ENCODE measurements around the gene CALR. TPM values are rescaled to one million over a fixed set of nuclear protein-coding genes. Genes with fewer than 3 reads are reported as not detected.

CALR gene
- total RNA-seq, 1 experiment from 2014 or later: 606 TPM

DNA sequence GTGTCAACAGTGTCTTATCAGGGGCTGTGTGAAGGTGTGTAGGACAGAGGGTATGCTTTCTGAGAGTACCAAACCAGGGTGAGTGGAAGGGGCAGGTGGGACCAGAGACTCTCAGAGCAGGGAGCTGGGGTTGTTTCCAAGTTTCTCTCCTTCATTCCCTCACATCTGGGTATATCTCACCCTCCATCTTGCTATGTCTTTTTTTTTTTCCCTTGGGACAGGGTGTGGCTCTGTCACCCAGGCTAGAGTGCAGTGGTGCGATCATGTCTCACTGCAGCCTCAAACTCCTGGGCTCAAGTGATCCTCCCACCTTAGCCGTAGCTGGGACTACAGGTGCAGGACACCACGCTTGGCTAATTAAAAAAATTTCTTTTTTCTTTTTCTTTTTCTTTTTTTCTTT is 41.6 kb downstream of the CALR start:
- Histone ChIP-seq H4K20me1 (ENCODE audit: insufficient read depth) (no peaks in the 10 kb centered on the region), H3K27ac (no peak overlapping the region), H3K9me3 (ENCODE audit: insufficient read depth, low read depth) (no peaks in the 10 kb centered on the region), H3K4me2 (no peak overlapping the region), H3F3A (ENCODE audit: insufficient read depth, low read depth) (peaks cover 15% of the 10 kb centered on the region; the same call in 1 of the 2 replicates), H3K4me1 (replicated peaks; ENCODE audit: insufficient read depth) (peaks cover 10% of the 10 kb centered on the region), H3K9me2 (ENCODE audit: insufficient read depth) (no peaks in the 10 kb centered on the region), H3K27me3 (ENCODE audit: insufficient read depth, low read depth) (peaks cover 19% of the 10 kb centered on the region), H3K4me3 (no peak overlapping the region), H3K36me3 (ENCODE audit: low read depth) (no peaks in the 10 kb centered on the region), H3K79me2 (ENCODE audit: low read depth) (no peaks in the 10 kb centered on the region), H2AFZ (no peak overlapping the region)
- TF ChIP-seq, protein P1, sequence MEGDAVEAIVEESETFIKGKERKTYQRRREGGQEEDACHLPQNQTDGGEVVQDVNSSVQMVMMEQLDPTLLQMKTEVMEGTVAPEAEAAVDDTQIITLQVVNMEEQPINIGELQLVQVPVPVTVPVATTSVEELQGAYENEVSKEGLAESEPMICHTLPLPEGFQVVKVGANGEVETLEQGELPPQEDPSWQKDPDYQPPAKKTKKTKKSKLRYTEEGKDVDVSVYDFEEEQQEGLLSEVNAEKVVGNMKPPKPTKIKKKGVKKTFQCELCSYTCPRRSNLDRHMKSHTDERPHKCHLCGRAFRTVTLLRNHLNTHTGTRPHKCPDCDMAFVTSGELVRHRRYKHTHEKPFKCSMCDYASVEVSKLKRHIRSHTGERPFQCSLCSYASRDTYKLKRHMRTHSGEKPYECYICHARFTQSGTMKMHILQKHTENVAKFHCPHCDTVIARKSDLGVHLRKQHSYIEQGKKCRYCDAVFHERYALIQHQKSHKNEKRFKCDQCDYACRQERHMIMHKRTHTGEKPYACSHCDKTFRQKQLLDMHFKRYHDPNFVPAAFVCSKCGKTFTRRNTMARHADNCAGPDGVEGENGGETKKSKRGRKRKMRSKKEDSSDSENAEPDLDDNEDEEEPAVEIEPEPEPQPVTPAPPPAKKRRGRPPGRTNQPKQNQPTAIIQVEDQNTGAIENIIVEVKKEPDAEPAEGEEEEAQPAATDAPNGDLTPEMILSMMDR (conservative IDR thresholded peaks at IDR 0.05): no peak
- TF ChIP-seq EZH2 (IDR thresholded peaks at IDR 0.05; ENCODE audit: low read depth): no peak
- intact Hi-C loops (cut with micrococcal nuclease; ENCODE audit: unreplicated experiment): loop anchor here (5.0 kb wide), 2 partner anchors 297 to 452 kb away; no protein-coding TSS in a partner anchor
- CTCF ChIA-PET: no interaction called here
- no peak for DNase-seq
- POLR2A ChIA-PET (ENCODE audit: unreplicated experiment): interaction anchor here (0.6 kb wide), 1 partner anchor 283 kb away, joined by 10 read pairs; no protein-coding TSS in a partner anchor
- BruUV-seq (replicated peaks): no TSS peak

DNA sequence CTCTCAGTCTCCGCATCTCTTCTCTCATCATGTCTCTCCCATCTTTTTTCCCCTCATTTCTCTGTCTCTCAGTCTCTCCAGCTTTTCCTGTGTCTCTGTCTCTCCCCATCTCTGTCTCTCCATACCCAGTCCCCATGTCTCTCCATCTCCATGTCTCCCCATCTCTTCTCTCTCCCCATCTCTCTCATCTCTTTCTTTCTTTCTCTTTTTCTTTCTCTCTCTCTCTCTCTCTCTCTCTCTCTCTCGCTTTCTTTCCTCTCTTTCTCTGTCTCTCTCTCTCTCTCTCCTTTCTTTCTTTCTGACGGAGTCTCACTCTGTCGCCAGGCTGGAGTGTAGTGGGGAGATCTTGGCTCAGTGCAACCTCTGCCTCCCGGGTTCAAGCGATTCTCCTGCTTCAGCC is 44.2 kb downstream of the CALR start:
- H4K20me1 ChIP-seq (ENCODE audit: insufficient read depth): no peaks in the 10 kb centered on the region
- intact Hi-C loops (cut with micrococcal nuclease; ENCODE audit: unreplicated experiment): loop anchor here (1.0 kb wide), 1 partner anchor 79 kb away; no protein-coding TSS in a partner anchor
- H3K79me2 ChIP-seq (ENCODE audit: low read depth): no peaks in the 10 kb centered on the region
- no peak overlapping the region for H3K4me3 ChIP-seq
- H3K36me3 ChIP-seq (ENCODE audit: low read depth): no peaks in the 10 kb centered on the region
- H3K9me2 ChIP-seq (ENCODE audit: insufficient read depth): no peaks in the 10 kb centered on the region
- CTCF ChIA-PET: interaction anchor here (0.7 kb wide), 1 partner anchor 74 kb away, joined by 5 read pairs; no protein-coding TSS in a partner anchor
- H3K27me3 ChIP-seq (ENCODE audit: insufficient read depth, low read depth): peaks cover 19% of the 10 kb centered on the region
- POLR2A ChIA-PET (ENCODE audit: unreplicated experiment): no interaction called here
- H3K27ac ChIP-seq: no peak overlapping the region
- H3K9me3 ChIP-seq (ENCODE audit: insufficient read depth, low read depth): no peaks in the 10 kb centered on the region
- BruUV-seq (replicated peaks): no TSS peak
- no peak overlapping the region for H2AFZ ChIP-seq
- peaks cover 15% of the 10 kb centered on the region for H3K4me1 ChIP-seq (replicated peaks; ENCODE audit: insufficient read depth)
- no peak for DNase-seq
- H3F3A ChIP-seq (ENCODE audit: insufficient read depth, low read depth): peaks cover 22% of the 10 kb centered on the region; the same call in 1 of the 2 replicates
- no peak overlapping the region for H3K4me2 ChIP-seq
- TF ChIP-seq, protein P1 (conservative IDR thresholded peaks at IDR 0.05): no peak
- TF ChIP-seq EZH2 (IDR thresholded peaks at IDR 0.05; ENCODE audit: low read depth): no peak

DNA sequence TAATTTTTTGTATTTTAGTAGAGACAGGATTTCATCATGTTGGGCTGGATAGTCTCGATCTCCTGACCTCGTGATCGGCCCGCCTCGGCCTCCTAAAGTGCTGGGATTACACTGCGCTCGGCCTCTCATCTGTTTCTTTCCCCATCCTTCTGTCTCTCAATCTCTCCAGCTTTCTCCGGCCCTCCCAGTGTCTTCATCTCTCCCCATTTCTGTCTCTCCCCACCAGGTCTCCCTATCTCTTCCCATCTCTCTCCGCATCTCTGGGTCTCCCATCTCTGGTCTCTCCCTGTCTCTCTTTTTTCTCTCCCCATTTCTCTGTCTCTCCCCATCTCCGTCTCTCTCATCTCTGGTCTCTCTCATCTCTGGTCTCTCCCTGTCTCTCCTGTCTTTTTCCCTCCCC is 44.7 kb downstream of the CALR start:
- Histone ChIP-seq H3K36me3 (ENCODE audit: low read depth) (no peaks in the 10 kb centered on the region), H3F3A (ENCODE audit: insufficient read depth, low read depth) (peaks cover 22% of the 10 kb centered on the region; the same call in 1 of the 2 replicates), H3K27me3 (ENCODE audit: insufficient read depth, low read depth) (peaks cover 19% of the 10 kb centered on the region), H2AFZ (no peak overlapping the region), H3K4me3 (no peak overlapping the region; the same call in 1 of the 2 replicates), H3K4me2 (peak overlapping the region; percentile 40), H3K9me3 (ENCODE audit: insufficient read depth, low read depth) (no peaks in the 10 kb centered on the region), H3K4me1 (replicated peaks; ENCODE audit: insufficient read depth) (peaks cover 15% of the 10 kb centered on the region), H3K79me2 (ENCODE audit: low read depth) (no peaks in the 10 kb centered on the region), H3K27ac (no peak overlapping the region), H3K9me2 (ENCODE audit: insufficient read depth) (no peaks in the 10 kb centered on the region), H4K20me1 (ENCODE audit: insufficient read depth) (no peaks in the 10 kb centered on the region)
- BruUV-seq (replicated peaks): no TSS peak
- TF ChIP-seq, protein P1 (conservative IDR thresholded peaks at IDR 0.05): no peak
- TF ChIP-seq EZH2 (IDR thresholded peaks at IDR 0.05; ENCODE audit: low read depth): no peak
- DNase-seq: no peak
- ChIA-PET POLR2A (ENCODE audit: unreplicated experiment) (no interaction called here), CTCF (interaction anchor here (0.7 to 1.0 kb wide), 3 partner anchors 72 to 78 kb away, joined by 3 to 5 read pairs (median 5); no protein-coding TSS in a partner anchor)
- intact Hi-C loops (cut with micrococcal nuclease; ENCODE audit: unreplicated experiment): loop anchor here (1.0 kb wide), 1 partner anchor 78 kb away; no protein-coding TSS in a partner anchor

Measured in PC-9 (cell line).